C4-2B (cell line): ENCODE data around the gene TSPEAR.
A peak's percentile ranks its signal among the peaks of the same experiment; 100 is the strongest.

Experiments used
- H3K27ac ChIP-seq: fragments of 450-650 bp; 2 replicates; pipeline ENCODE4 v1.5.1; 2017
- ZFX ChIP-seq: fragments of 450-650 bp; IDR thresholded peaks from 2 replicates; pipeline ENCODE4 v1.6.1; 2017
- TF ChIP-seq, protein P1 (sequence below): fragments of 450-650 bp; conservative IDR thresholded peaks from 2 replicates; pipeline ENCODE4 v1.5.1; 2017; ENCODE audit warnings: mild to moderate bottlenecking

TSPEAR gene

DNA sequence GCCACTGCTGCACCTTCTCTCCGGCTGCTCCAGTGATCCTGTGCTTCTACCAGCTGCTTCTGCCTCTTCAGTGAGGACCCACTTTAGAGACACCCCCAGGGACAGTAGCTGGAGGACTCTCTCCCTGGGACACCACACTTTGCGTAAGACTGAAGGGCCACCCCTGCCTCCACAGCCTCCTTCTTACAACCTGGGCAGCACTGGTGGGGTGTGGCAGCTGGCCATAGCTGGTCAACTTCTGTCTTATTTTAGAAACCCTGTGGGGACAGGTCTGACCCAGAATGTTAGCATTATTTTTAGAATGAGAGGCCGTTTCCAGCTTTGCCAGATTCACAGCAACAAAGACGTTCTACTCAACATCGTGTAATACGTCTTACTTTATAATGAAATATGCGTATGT is 85.6 kb downstream of the TSPEAR start:
- TF ChIP-seq ZFX, result no peak
- TF ChIP-seq, protein P1, sequence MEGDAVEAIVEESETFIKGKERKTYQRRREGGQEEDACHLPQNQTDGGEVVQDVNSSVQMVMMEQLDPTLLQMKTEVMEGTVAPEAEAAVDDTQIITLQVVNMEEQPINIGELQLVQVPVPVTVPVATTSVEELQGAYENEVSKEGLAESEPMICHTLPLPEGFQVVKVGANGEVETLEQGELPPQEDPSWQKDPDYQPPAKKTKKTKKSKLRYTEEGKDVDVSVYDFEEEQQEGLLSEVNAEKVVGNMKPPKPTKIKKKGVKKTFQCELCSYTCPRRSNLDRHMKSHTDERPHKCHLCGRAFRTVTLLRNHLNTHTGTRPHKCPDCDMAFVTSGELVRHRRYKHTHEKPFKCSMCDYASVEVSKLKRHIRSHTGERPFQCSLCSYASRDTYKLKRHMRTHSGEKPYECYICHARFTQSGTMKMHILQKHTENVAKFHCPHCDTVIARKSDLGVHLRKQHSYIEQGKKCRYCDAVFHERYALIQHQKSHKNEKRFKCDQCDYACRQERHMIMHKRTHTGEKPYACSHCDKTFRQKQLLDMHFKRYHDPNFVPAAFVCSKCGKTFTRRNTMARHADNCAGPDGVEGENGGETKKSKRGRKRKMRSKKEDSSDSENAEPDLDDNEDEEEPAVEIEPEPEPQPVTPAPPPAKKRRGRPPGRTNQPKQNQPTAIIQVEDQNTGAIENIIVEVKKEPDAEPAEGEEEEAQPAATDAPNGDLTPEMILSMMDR, result no peak
- H3K27ac ChIP-seq, result no peak overlapping the region

DNA sequence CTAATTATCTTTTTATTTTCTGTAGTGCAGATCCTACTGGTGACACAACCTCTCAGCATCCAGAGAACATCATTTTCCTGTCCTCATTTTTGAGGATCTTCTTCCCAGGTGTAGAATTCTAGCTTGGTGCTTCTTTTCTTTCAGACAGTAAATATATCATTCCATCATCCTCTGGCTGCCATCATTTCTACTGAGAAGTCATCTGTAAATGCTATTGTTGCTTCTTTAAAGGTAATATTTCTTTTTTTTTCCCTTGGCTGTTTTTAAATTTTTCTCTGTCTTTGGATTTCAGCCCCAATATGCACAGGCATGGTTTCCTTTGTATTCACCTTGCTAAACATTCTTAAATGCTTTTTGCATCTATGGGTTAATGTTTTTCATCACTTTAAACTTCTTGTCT is 87.8 kb downstream of the TSPEAR start:
- H3K27ac ChIP-seq, result no peak overlapping the region
- TF ChIP-seq ZFX, result no peak
- TF ChIP-seq, protein P1, result no peak

DNA sequence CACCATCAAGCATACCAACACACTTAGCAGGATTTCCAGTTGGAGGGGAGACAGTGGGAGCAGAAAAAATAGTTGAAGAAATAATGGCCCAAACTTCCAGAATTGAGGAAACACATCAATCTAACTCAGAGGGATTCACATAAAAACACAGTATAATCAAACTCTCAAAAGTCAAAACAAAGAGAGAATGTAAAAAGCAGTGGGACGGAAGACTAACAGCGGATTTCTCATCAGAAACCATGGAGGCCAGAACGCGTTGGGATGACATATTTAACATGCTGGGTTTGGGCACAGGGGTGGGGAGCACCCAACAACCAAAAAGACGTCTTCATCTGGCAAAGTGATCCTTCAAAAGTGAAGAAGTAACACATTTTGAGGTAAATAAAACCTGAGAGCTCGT is 91.5 kb downstream of the TSPEAR start:
- no peak overlapping the region for H3K27ac ChIP-seq
- TF ChIP-seq, protein P1, result no peak
- TF ChIP-seq ZFX, result no peak

DNA sequence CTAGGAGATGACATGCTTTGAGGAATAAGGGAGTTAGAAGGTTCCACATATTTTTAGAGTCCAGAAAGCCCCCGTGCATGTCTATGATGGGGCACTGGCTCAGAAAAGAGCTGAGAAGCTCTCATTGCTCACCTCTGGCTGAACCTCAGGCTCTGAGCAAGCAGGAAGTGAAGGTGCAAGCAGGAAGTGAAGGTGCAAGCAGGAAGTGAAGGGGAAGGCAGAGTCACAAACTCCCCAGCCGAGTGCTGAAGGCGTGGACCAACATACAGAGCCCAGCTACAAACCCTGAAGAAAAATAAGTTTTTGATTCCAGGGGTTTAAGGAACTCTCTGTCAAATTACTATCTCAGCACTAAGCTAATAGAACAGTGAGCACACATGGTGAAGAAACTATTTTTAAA is 92.5 kb downstream of the TSPEAR start:
- TF ChIP-seq, protein P1, result no peak; the same call in 1 of the 2 replicates
- TF ChIP-seq ZFX, result no peak
- H3K27ac ChIP-seq, result no peak overlapping the region

DNA sequence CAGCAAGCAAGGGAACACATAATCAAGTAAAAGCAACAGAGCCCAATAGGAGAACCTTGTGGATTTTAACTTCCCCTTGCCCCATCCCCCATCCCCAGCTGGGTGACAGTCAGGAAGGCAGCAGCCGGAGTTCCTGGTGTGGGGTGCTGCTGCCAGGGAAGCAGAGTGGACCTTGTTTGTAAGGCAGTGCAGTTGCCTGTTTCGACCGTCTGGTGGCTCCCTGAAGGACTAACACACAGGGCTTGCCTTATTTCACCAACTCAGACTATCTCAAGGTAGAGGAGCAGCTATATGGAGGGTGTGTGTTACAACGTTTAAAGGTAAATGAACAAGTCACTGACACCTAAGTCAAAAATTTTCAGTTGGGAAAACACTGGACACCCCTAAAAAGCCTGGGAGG is 92.9 kb downstream of the TSPEAR start:
- TF ChIP-seq, protein P1, result peak; percentile 49
- no peak for TF ChIP-seq ZFX
- no peak overlapping the region for H3K27ac ChIP-seq

DNA sequence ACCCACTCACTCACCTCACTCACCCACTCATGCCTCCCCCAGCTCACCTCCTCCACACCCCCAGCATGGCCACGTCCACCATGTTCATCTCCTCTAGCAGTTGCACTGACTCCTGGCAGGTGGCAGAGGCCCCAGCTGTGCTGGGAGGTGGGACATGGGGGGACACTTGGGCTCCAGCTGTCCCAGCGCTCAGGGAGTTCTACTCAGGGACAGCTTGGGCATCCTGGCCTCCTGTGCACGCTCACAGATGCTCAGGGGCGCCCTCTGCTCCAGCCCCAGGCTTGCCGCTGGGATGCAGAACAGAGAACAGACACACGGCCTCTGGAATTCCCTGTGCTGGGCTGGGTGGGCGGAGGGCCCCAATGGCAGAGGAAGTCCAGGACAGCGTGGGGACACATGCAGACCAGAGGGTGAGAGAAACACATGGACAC is 94.3 kb downstream of the TSPEAR start:
- TF ChIP-seq ZFX, result no peak
- TF ChIP-seq, protein P1, result no peak
- no peak overlapping the region for H3K27ac ChIP-seq

DNA sequence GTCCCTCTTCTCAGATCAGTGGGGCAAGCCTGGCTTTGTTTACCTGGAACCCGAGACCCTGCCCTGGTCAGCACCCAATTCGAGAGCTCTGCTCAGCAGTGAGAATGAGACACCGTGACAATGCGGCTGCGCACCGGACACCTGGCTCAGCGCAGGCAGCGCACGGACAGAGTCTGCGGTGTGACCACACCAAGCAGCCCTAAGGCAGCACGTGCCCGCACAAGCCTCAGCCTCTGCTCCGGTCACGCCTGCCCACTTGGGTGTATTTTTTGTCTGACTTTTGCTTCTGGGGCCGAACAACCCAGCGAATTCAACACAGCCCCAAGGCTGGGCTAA is 94.8 kb downstream of the TSPEAR start:
- TF ChIP-seq, protein P1, result no peak
- TF ChIP-seq ZFX, result no peak
- H3K27ac ChIP-seq, result no peak overlapping the region
